Posterior vena cava (tissue), 2 donors: ENCODE results near the gene PAX6. TPM values are rescaled to one million over a fixed set of nuclear protein-coding genes. Genes with fewer than 3 reads are reported as not detected.

ENCODE experiments used
- DNase-seq: peaks from one replicate; pipeline ENCODE4 v3.0.0-alpha.2; 2020; ENCODE audit warnings: low spot score
- intact Hi-C, 2 donors: fragments of 100-400 bp; cut with DNase I; formaldehyde crosslinking; loops; one replicate each; pipeline versions ENCODE4 v1.14.1 to v1.14.2; 2022 to 2023
- total RNA-seq, 2 donors: library from RNA; stranded (reverse); fragmentation: NEBNext Ultra II Directional; extraction: Animal tissue kit (Norgen Biotek cat#: 25700); gene quantifications; one replicate each; pipeline ENCODE4 v1.2.1, GENCODE V29; 2021
- donor health status: DM: yes; HTN: yes; CAD: no.
- donor health status: DM: yes; HTN: yes; CAD: no.

The PAX6 gene
- total RNA-seq, 2 donors from 2014 or later = not detected

- no peak for DNase-seq
- intact Hi-C loops = no loop called here
Observed at GRCh38 chr11:31801298-31801702, 9.8 kb downstream of the PAX6 start.

- intact Hi-C loops = no loop called here
- no peak for DNase-seq
Observed at GRCh38 chr11:31800398-31801265, 10.5 kb downstream of the PAX6 start.

GRCh38 chr11:31799435-31800397 lies 11.4 kb downstream of the PAX6 start:
- DNase-seq = no peak
- intact Hi-C loops = loop anchor here in 1 of 2 donors (2.0 kb wide), 1 partner anchor 19 kb away; no protein-coding TSS in a partner anchor

- intact Hi-C loops = loop anchor here in 1 of 2 donors (2.0 kb wide), 1 partner anchor 20 kb away; no protein-coding TSS in a partner anchor
- peak; percentile 75 for DNase-seq
Observed at GRCh38 chr11:31798554-31799434, 12.3 kb downstream of the PAX6 start.

GRCh38 chr11:31798057-31798553 lies 13.0 kb downstream of the PAX6 start:
- DNase-seq = no peak
- intact Hi-C loops = loop anchor here in 1 of 2 donors (2.0 kb wide), 1 partner anchor 21 kb away; no protein-coding TSS in a partner anchor

GRCh38 chr11:31797190-31798056 lies 13.7 kb downstream of the PAX6 start:
- intact Hi-C loops = loop anchor here in 1 of 2 donors (2.0 kb wide), 1 partner anchor 21 kb away; no protein-coding TSS in a partner anchor
- DNase-seq = no peak

GRCh38 chr11:31796499-31797189 lies 14.5 kb downstream of the PAX6 start:
- intact Hi-C loops = no loop called here
- DNase-seq = no peak

- DNase-seq = no peak
- intact Hi-C loops = no loop called here
Observed at GRCh38 chr11:31795706-31796498, 15.2 kb downstream of the PAX6 start.

- intact Hi-C loops = no loop called here
Observed at GRCh38 chr11:31794548-31794947, 16.6 kb downstream of the PAX6 start.

GRCh38 chr11:31793264-31793663 lies 17.9 kb downstream of the PAX6 start:
- no peak for DNase-seq
- intact Hi-C loops = no loop called here

More at GRCh38 chr11:31794548-31794947, 16.6 kb downstream of the PAX6 start:
- no peak for DNase-seq

- DNase-seq = no peak
- intact Hi-C loops = no loop called here
Observed at GRCh38 chr11:31792456-31792855, 18.7 kb downstream of the PAX6 start.

- intact Hi-C loops = no loop called here
- DNase-seq = no peak
Observed at GRCh38 chr11:31792036-31792435, 19.1 kb downstream of the PAX6 start.

GRCh38 chr11:31790649-31791048 lies 20.5 kb downstream of the PAX6 start:
- intact Hi-C loops = no loop called here
- DNase-seq = no peak

- intact Hi-C loops = no loop called here
- DNase-seq = no peak
Observed at GRCh38 chr11:31788085-31788484, 23.0 kb downstream of the PAX6 start.

GRCh38 chr11:31786996-31787685 lies 24.0 kb downstream of the PAX6 start:
- DNase-seq = no peak
- intact Hi-C loops = no loop called here

GRCh38 chr11:31784611-31785010 lies 26.5 kb downstream of the PAX6 start:
- intact Hi-C loops = no loop called here
- DNase-seq = no peak
